ENCODE data around the gene RAD51B. TPM values are rescaled to one million over a fixed set of nuclear protein-coding genes. Genes with fewer than 3 reads are reported as not detected.

Gene RAD51B
- total RNA-seq, 1 experiment from 2014 or later = 14.2 TPM

GRCh38 chr14:68678471-68678870 lies 858.9 kb downstream of the RAD51B start (continued):
- TF ChIP-seq ZNF532 (CRISPR knock-in tag; IDR thresholded peaks at IDR 0.05; ENCODE audit: borderline replicate concordance) = no peak
- TF ChIP-seq NFATC4 (CRISPR knock-in tag; IDR thresholded peaks at IDR 0.05) = no peak
- TF ChIP-seq JAZF1 (CRISPR knock-in tag; IDR thresholded peaks at IDR 0.05) = no peak
- TF ChIP-seq, protein P1, sequence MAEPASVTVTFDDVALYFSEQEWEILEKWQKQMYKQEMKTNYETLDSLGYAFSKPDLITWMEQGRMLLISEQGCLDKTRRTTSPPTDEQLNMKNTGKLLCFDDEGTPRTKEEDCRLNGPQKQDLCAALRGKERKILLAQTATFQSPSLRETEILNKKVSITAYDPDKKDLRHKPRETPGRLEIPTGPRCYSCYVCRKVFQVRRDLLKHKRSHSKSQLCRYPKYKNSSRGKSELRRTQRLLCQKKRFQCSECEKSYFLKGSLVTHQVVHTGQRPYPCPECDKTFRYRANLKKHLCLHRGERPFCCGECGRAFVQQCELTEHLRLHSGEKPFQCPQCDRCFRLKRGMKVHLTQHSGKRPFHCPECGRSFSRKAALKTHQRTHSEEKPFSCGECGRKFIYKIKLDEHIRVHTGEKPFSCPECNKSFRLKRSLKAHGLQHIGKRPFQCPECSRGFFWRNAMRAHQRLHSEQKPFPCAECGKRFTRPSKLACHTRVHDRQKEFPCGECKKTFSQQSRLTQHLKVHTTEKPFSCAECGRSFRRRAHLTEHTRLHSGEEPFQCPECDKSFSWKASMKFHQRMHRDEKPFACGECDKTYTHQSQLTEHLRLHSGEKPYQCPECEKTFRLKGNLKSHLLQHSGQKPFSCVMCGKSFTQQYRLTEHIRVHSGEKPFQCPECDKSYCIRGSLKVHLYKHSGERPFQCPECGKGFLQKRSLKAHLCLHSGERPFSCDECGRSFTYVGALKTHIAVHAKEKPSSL (CRISPR knock-in tag; conservative IDR thresholded peaks at IDR 0.05) = no peak
- TF ChIP-seq, protein P2, sequence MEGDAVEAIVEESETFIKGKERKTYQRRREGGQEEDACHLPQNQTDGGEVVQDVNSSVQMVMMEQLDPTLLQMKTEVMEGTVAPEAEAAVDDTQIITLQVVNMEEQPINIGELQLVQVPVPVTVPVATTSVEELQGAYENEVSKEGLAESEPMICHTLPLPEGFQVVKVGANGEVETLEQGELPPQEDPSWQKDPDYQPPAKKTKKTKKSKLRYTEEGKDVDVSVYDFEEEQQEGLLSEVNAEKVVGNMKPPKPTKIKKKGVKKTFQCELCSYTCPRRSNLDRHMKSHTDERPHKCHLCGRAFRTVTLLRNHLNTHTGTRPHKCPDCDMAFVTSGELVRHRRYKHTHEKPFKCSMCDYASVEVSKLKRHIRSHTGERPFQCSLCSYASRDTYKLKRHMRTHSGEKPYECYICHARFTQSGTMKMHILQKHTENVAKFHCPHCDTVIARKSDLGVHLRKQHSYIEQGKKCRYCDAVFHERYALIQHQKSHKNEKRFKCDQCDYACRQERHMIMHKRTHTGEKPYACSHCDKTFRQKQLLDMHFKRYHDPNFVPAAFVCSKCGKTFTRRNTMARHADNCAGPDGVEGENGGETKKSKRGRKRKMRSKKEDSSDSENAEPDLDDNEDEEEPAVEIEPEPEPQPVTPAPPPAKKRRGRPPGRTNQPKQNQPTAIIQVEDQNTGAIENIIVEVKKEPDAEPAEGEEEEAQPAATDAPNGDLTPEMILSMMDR (IDR thresholded peaks at IDR 0.05) = no peak
- no peak for TF ChIP-seq E2F4 (CRISPR knock-in tag; IDR thresholded peaks at IDR 0.05; ENCODE audit: borderline replicate concordance, low read depth)
- no peak for TF ChIP-seq RELA (CRISPR knock-in tag; IDR thresholded peaks at IDR 0.05; ENCODE audit: borderline replicate concordance)
- TF ChIP-seq, protein P3, sequence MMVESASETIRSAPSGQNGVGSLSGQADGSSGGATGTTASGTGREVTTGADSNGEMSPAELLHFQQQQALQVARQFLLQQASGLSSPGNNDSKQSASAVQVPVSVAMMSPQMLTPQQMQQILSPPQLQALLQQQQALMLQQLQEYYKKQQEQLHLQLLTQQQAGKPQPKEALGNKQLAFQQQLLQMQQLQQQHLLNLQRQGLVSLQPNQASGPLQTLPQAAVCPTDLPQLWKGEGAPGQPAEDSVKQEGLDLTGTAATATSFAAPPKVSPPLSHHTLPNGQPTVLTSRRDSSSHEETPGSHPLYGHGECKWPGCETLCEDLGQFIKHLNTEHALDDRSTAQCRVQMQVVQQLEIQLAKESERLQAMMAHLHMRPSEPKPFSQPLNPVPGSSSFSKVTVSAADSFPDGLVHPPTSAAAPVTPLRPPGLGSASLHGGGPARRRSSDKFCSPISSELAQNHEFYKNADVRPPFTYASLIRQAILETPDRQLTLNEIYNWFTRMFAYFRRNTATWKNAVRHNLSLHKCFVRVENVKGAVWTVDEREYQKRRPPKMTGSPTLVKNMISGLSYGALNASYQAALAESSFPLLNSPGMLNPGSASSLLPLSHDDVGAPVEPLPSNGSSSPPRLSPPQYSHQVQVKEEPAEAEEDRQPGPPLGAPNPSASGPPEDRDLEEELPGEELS (CRISPR knock-in tag; IDR thresholded peaks at IDR 0.05) = no peak
- TF ChIP-seq ZBTB43 (CRISPR knock-in tag; IDR thresholded peaks at IDR 0.05) = no peak

- Mint-ChIP-seq H3K4me1 (peaks cover 21% of the 10 kb centered on the region), H3K27me3 (ENCODE audit: low read depth) (no peaks in the 10 kb centered on the region; the same call in 1 of the 2 replicates), H3K27ac (no peak overlapping the region), H3K36me3 (no peaks in the 10 kb centered on the region; the same call in 1 of the 2 replicates), H3K4me3 (no peak overlapping the region), H3K9me3 (peaks cover 9% of the 10 kb centered on the region; the same call in 1 of the 2 replicates)
- POLR2A ChIA-PET = no interaction called here
- ATAC-seq (no peak), DNase-seq (ENCODE audit: low spot score) (no peak)
- CTCF ChIA-PET = no interaction called here
- TF ChIP-seq, protein P4, sequence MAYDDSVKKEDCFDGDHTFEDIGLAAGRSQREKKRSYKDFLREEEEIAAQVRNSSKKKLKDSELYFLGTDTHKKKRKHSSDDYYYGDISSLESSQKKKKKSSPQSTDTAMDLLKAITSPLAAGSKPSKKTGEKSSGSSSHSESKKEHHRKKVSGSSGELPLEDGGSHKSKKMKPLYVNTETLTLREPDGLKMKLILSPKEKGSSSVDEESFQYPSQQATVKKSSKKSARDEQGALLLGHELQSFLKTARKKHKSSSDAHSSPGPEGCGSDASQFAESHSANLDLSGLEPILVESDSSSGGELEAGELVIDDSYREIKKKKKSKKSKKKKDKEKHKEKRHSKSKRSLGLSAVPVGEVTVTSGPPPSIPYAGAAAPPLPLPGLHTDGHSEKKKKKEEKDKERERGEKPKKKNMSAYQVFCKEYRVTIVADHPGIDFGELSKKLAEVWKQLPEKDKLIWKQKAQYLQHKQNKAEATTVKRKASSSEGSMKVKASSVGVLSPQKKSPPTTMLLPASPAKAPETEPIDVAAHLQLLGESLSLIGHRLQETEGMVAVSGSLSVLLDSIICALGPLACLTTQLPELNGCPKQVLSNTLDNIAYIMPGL (CRISPR knock-in tag; IDR thresholded peaks at IDR 0.05) = no peak
- TF ChIP-seq ZNF416 (CRISPR knock-in tag; IDR thresholded peaks at IDR 0.05) (no peak), FOXJ3 (CRISPR knock-in tag; IDR thresholded peaks at IDR 0.05; ENCODE audit: borderline replicate concordance) (no peak), ETV6 (CRISPR knock-in tag; IDR thresholded peaks at IDR 0.05) (no peak), IRF2 (CRISPR knock-in tag; IDR thresholded peaks at IDR 0.05; ENCODE audit: borderline replicate concordance, low read depth) (no peak), ZNF138 (CRISPR knock-in tag; conservative IDR thresholded peaks at IDR 0.05) (no peak), E2F4 (CRISPR knock-in tag; IDR thresholded peaks at IDR 0.05; ENCODE audit: borderline replicate concordance, low read depth) (no peak), RELA (CRISPR knock-in tag; IDR thresholded peaks at IDR 0.05; ENCODE audit: borderline replicate concordance) (no peak)
- TF ChIP-seq, protein P5, sequence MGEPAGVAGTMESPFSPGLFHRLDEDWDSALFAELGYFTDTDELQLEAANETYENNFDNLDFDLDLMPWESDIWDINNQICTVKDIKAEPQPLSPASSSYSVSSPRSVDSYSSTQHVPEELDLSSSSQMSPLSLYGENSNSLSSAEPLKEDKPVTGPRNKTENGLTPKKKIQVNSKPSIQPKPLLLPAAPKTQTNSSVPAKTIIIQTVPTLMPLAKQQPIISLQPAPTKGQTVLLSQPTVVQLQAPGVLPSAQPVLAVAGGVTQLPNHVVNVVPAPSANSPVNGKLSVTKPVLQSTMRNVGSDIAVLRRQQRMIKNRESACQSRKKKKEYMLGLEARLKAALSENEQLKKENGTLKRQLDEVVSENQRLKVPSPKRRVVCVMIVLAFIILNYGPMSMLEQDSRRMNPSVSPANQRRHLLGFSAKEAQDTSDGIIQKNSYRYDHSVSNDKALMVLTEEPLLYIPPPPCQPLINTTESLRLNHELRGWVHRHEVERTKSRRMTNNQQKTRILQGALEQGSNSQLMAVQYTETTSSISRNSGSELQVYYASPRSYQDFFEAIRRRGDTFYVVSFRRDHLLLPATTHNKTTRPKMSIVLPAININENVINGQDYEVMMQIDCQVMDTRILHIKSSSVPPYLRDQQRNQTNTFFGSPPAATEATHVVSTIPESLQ (CRISPR knock-in tag; IDR thresholded peaks at IDR 0.05) = no peak
Observed at GRCh38 chr14:68679301-68679700, 859.7 kb downstream of the RAD51B start.
